OCI-M2 (cell line): Measurements from ENCODE around the gene RPL19.
"Not testable (repeated sequence)": the region's sequence is repeated elsewhere in the genome, so short reads cannot be mapped to it uniquely, and the experiment has no call there.

Source experiments
- DNase-seq: peaks from one replicate; lab custom pipeline; 2025; ENCODE audit not compliant: unreplicated experiment; lab: John Stamatoyannopoulos, UW

The RPL19 gene

GRCh38 chr17:39240631-39241030, 40.5 kb downstream of the RPL19 start:
- no peak for DNase-seq

- no peak for DNase-seq
Measured at GRCh38 chr17:39243155-39243554, 43.1 kb downstream of the RPL19 start.

GRCh38 chr17:39244016-39244599, 44.0 kb downstream of the RPL19 start:
- no peak for DNase-seq

GRCh38 chr17:39244600-39245570, 44.8 kb downstream of the RPL19 start:
- peak; percentile 41 for DNase-seq

- DNase-seq: no peak
Measured at GRCh38 chr17:39246274-39246673, 46.2 kb downstream of the RPL19 start.

- DNase-seq: not testable (repeated sequence)
Measured at GRCh38 chr17:39250076-39250475, 50.0 kb downstream of the RPL19 start.

- DNase-seq: no peak
Measured at GRCh38 chr17:39251997-39252396, 51.9 kb downstream of the RPL19 start.

GRCh38 chr17:39252788-39253460, 52.8 kb downstream of the RPL19 start:
- DNase-seq: no peak
